HG02970 (cell line): ENCODE results near the gene BCKDHA.
A peak's percentile ranks its signal among the peaks of the same experiment; 100 is the strongest.

Source experiments
- ATAC-seq: cut with Tn5 transposase; IDR thresholded peaks from one replicate; pipeline ENCODE4 v1.9.1; 2021; ENCODE audit warnings: mild to moderate bottlenecking, moderate library complexity, moderate number of reproducible peaks; ENCODE audit not compliant: unreplicated experiment, low FRiP score

The BCKDHA gene

DNA sequence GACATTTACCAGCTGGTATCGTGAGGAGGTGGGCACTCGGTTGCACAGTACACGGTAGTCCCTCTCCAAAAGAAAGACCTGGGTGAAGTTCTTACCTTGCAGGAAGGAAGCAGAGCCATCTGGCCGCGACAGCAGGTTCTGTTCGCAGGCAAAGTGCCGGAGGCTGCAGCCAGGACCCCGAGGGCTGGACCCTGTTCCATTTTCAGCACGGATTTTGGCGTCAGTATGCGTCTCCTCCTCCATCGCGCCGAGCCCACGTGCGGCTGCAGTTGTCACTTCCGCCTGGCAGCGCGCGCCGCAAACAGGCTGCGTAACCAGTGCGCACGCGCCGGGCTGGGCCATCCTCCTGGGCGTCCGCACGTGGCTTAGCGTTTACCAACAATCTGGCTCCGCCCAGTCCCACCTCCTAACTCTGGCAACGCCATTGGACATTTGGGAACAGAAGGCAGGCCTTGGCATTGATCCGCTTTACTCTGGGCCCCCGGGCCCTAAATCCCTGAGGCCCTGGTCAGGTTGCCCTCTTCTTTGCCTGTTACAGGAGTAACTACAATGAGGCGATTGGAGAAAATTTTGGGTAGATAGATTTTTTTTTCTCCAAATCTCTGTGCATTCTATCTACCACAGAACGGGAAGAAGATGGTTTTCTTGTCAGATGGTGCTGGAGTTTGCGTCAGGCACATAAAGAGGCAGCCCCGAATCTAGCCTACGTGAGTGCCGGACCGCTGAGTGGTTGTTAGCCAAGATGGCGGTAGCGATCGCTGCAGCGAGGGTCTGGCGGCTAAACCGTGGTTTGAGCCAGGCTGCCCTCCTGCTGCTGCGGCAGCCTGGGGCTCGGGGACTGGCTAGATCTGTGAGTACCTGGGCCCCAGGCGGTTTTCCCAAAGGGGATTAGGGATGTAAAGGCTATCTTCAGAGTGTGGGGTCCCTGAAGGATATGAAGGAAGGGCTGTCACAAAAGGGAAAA is at the start of gene BCKDHA, which contains the start of gene EXOSC5:
Gene BCKDHA (plus strand): TSS at position 733 of the 964 bp plus-strand sequence. CDS start 10 bp downstream, at position 743.
Gene EXOSC5 (minus strand): TSS at position 274 of the 964 bp plus-strand sequence. CDS start 31 bp downstream, at position 243.
- peak; percentile 90 for ATAC-seq

DNA sequence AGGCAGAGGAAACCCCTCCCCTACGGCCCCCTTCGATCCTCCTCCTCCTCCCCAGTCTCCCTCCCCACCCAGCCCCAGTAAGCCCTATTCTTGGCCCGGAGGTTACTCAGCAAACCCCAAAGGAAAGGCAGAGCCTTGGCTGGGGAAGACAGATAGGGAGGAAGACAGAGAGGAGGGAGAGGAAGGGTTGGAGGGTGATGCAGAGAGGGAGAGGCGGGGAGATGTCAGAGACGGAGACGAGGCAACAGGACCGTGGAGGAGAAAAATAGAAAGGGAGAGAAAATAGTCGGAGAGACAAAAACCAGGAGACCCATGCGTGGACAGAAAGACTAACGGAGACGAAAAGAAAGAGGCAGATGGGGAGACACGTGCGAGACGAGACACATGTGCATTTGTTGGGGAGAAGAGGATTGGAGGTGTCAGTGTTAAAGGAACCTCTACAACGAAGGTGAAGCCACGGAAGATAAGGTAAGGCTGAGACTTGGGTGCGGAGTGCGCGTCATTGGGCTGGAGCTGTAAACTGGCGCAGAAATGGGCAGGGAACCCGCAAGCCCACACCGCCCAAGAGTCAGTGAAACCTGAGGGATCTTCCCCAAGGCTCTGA is 46.8 kb upstream of the BCKDHA start:
- no peak for ATAC-seq

DNA sequence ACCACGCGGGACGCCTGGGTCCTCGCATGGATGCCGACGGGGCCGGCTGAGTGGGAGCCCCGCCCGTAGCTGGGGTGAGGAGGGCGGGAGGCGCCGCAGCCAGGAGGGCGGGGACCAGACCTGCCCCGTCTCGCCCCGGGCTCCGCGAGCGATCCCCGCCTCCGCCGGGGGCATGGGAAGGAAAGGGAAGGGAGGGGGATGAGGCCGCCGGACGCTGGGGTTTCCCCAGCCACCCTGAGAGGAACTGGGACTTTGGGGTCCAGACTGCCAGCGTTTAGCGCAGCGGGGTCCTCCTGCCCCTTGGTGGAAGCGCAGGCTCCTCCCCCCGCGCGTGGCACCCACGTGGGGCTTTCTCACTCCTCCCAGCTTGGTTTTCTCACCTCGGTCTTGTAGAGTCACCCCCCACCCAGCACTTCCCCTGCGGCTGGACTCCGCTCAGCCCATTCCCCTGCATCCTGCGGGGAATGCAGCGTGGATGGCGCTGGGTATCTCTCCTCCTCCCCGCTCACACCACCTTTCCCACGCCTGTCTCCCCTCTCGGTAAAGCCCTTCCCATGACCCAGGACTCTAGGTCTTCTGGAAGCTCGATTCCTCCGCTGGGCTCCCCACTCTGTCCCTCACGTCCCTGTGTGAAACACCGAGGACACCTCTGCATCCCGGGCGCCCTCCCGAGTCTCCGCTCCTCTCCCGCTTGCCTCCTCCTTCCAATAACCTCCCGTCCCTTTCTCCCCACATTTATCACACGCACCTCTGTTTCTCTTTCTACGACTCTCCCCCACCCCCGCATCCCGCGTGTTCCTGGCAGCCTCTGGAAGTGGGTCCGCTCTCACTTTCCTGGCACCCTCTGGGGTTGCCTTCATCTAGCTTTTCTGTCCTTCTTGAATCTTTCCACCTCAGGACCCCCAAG is 46.0 kb upstream of the BCKDHA start:
- no peak for ATAC-seq

DNA sequence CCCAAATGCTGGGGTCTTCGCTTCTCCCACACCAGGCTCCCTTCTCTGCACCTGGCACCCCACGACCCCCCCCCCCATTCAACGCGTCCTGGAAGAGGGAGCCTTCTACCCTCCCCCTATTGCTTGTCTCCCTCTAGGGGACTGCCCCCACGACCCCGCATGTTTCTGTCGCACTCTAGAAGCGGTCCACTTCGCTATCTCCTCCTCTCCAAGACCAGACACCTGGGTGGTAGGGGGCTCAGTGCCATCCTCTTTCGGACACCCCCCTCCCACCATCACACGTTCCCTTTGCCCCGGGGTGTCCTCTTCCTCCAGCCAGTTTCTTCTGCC is 45.4 kb upstream of the BCKDHA start:
- no peak for ATAC-seq

- no peak for ATAC-seq
These were observed 44.8 kb upstream of the BCKDHA start for GRCh38 chr19:41352609-41353465.

GRCh38 chr19:41353466-41354342 is 43.9 kb upstream of the BCKDHA start, which contains the start of gene TGFB1:
TSS of gene TGFB1 (minus strand) at chr19:41353922. CDS start at chr19:41353044, 878 bp downstream.
- peak; percentile 42 for ATAC-seq

GRCh38 chr19:41354343-41354953 is 43.2 kb upstream of the BCKDHA start:
- no peak for ATAC-seq

GRCh38 chr19:41355035-41355434 is 42.6 kb upstream of the BCKDHA start:
- no peak for ATAC-seq

- no peak for ATAC-seq
These were observed 41.8 kb upstream of the BCKDHA start for GRCh38 chr19:41355802-41356201.

DNA sequence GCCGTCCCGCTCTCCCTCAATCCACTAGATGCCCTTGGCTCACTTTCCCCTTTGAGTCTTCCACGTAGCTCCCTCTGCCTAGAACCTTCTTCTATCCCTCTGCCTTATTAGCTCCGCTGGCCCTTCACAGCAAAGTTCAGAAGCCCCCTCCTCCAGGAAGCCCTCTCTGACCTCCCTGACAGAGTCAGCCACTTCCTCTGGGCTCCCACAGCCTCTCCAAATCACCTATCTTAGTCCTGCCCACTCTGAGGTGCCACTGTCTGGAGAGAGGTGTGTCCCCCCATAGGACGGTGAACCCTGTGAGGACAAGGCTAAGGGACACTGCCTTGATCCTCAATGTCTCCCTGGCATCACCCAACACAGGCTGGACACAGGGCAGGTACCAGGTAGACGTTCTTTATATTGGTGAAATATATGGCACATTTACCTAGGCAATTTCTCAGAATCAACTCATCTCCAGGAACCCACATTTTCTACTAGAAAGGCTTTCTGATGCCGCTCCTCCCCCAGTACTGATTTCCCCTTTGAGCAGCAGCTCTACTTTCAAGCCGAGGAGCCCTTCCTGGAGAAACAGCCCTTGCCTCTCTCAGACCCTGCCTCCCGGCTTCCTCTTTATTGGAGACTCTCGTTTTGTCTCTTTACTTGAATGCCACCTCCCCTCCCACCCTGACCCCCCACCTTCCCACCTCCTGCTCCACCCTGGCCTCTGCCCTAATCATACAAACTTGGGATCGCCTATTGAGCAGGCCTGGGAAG is 40.5 kb upstream of the BCKDHA start:
- ATAC-seq: no peak

DNA sequence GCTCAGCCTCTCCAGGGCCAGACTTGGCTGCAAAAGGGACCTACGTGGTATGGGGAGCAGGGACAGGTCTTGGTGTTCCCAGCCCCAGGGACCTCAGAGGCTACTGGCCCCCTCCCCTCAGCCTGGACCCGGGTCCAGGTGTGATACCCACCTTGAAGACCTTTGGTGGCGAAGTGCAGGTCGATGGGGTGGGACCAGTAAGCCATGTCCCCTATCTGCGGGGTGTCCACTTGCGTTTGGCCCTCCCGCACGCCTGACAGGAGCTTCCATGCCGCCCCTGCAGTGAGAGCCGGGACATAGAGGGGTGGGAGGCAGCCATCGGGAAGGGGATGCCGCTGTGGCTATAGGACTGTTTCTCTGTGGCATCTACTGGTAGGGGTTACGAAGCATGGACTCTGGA is 39.9 kb upstream of the BCKDHA start:
- ATAC-seq: no peak

DNA sequence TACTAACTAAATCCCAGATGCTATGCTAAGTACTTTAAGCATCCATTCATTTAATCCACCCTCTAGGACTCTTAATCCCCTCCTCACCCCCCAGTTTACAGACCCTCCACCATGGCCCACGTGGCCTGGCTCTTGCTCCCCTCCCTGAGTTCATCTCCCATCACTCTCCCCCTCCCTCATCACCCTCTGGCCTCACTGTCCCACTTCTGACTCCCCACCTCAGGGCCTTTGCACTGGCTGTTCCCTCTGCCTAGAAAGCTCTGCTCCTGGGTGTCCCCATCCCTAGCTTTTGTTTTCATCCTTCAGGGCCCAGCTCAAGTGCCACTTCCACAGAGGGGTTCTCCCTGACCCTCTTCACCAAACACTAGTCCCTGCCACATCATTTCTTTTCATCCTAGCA is 37.9 kb upstream of the BCKDHA start:
- ATAC-seq: no peak

GRCh38 chr19:41362143-41362847 is 35.3 kb upstream of the BCKDHA start:
- ATAC-seq: no peak

- ATAC-seq: no peak
These were observed 34.3 kb upstream of the BCKDHA start for GRCh38 chr19:41363371-41363752.

DNA sequence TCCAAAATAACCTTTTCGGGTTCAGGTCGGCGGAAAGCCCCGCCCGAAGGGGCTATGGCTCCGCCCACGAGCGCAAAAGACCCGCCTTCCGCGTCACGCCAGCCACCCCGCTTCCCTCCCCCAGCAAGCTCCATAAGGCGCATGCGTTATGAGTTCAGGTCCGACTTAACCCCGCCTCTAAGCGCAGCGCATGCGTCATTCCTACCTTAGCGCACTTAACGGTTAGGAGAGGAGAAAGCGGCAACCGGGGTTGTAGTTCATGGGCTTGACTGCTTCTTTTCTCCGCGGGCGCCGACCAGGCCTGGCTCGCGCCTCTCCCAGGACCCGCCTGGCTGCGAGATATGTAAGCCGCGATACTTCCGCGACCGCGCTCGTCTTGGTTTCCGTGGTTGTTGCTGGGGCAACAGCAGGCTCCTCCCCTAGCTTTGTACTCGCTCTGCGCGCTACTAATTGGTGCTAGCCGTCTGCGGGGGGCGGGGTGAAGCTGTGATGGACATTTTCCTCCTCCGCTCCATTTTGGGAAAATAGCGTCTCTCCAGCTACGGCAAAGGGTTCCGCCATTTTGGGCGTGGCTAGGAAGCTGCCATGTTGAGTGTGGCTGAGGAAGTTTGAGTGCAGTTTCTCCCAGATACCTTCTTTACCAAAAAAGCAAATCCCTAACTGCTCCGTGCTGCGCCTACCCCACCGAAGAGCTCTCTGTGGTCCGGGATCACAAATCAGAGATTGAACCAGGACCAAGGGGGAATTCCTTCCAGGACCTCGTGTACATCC is 33.7 kb upstream of the BCKDHA start, which contains the start of gene B9D2:
Gene B9D2 (minus strand): TSS at position 397 of the 771 bp plus-strand sequence. CDS start 630 bp downstream, outside the sequence.
- ATAC-seq: peak; percentile 82
